HCT116 (cell line): ENCODE data around the gene EDNRA.

Experiments
- CBX3 ChIP-seq: IDR thresholded peaks from 2 replicates; pipeline ENCODE4 v1.6.1; 2012; ENCODE audit warnings: low read depth
- EZH2 ChIP-seq: fragments of 200-600 bp; sonication (generic); IDR thresholded peaks from 2 replicates; pipeline ENCODE4 v1.6.1; 2017; ENCODE audit warnings: antibody characterized with exemption, mixed run types
- EZH2phosphoT487 ChIP-seq: fragments of 200-600 bp; IDR thresholded peaks from 2 replicates; pipeline ENCODE4 v1.6.1; 2018; ENCODE audit warnings: antibody characterized with exemption, borderline replicate concordance
- POLR2A ChIP-seq: IDR thresholded peaks from 2 replicates; pipeline ENCODE4 v1.7.0; 2011; ENCODE audit warnings: borderline replicate concordance; ENCODE audit not compliant: insufficient read depth, insufficient read length; ENCODE audit errors: extremely low read depth
- POLR2AphosphoS5 ChIP-seq: IDR thresholded peaks from 2 replicates; pipeline ENCODE4 v1.6.1; 2011; ENCODE audit warnings: mild to moderate bottlenecking, low read depth, low read length, moderate library complexity
- ZFX ChIP-seq: fragments of 450-650 bp; IDR thresholded peaks from 2 replicates; pipeline ENCODE4 v1.6.1; 2017
- TF ChIP-seq, protein P1 (sequence below), 3 experiments: fragments of 200-600 bp in 1 of 3; sonication (generic) in 1 of 3; IDR thresholded peaks in 2 of 3; conservative IDR thresholded peaks in 1 of 3; 2 replicates each; pipeline ENCODE4 v1.5.1; 2012 to 2017; ENCODE audit warnings: low read depth in 2 of 3, low read length in 2 of 3, antibody characterized with exemption in 1 of 3, borderline replicate concordance in 1 of 3, control low read depth in 1 of 3, mild to moderate bottlenecking in 1 of 3, mixed read lengths in 1 of 3, mixed run types in 1 of 3, moderate library complexity in 1 of 3; ENCODE audit not compliant: insufficient read depth in 1 of 3
- TF ChIP-seq, protein P2 (sequence below): IDR thresholded peaks from 2 replicates; pipeline ENCODE4 v1.6.1; 2012
- TF ChIP-seq, protein P3 (sequence below): IDR thresholded peaks from 2 replicates; pipeline ENCODE4 v1.6.1; 2012

DNA sequence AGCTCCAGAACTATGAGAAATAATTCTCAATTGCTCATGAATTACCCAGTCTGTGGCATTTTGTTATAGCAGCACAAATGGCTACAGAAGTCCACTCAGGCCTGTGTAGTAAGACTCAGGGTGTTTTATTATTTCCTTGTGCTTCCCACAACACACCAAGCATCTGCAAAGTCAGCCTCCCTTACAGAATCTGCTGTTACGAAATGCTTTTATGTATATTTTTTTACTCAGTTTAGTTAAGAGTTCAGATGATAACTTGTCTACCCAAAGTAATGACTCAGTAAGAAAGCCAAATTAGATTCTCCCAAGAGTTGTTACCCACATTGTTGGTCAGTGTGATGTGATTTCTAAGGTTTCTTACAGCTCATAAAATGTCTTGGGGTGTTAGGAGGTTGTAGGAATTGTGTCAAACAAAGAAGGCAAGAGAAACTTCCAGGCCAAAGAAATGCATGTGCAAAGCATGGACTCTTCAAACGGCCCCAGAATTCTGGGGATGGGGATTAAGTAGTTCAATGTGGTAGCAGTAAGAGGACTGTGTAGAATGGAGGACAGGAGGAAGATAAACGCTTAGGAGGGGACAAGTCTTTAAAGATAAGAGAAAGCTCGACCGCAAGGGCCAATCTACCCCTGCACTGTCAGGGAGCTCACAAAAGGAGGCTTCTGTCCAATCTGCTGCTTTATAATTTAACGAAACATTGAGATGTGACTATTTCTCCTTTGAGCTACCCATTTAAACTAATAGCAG, 100.9 kb downstream of the EDNRA start:
- TF ChIP-seq, protein P1, sequence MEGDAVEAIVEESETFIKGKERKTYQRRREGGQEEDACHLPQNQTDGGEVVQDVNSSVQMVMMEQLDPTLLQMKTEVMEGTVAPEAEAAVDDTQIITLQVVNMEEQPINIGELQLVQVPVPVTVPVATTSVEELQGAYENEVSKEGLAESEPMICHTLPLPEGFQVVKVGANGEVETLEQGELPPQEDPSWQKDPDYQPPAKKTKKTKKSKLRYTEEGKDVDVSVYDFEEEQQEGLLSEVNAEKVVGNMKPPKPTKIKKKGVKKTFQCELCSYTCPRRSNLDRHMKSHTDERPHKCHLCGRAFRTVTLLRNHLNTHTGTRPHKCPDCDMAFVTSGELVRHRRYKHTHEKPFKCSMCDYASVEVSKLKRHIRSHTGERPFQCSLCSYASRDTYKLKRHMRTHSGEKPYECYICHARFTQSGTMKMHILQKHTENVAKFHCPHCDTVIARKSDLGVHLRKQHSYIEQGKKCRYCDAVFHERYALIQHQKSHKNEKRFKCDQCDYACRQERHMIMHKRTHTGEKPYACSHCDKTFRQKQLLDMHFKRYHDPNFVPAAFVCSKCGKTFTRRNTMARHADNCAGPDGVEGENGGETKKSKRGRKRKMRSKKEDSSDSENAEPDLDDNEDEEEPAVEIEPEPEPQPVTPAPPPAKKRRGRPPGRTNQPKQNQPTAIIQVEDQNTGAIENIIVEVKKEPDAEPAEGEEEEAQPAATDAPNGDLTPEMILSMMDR (IDR thresholded peaks at IDR 0.05 in 2 of 3, conservative IDR thresholded peaks at IDR 0.05 in 1 of 3; ENCODE audit: borderline replicate concordance in 1 of 3, insufficient read depth in 1 of 3, low read depth in 2 of 3, low read length in 2 of 3): no peak
- TF ChIP-seq POLR2A (no peak), EZH2phosphoT487 (no peak), EZH2 (no peak), POLR2AphosphoS5 (no peak), CBX3 (no peak), ZFX (no peak)
- TF ChIP-seq, protein P2, sequence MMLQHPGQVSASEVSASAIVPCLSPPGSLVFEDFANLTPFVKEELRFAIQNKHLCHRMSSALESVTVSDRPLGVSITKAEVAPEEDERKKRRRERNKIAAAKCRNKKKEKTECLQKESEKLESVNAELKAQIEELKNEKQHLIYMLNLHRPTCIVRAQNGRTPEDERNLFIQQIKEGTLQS: no peak
- TF ChIP-seq, protein P3, sequence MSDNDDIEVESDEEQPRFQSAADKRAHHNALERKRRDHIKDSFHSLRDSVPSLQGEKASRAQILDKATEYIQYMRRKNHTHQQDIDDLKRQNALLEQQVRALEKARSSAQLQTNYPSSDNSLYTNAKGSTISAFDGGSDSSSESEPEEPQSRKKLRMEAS: no peak
